Hepatocyte (in vitro differentiated cells): ENCODE measurements around the gene ACOXL. TPM values are rescaled to one million over a fixed set of nuclear protein-coding genes. Genes with fewer than 3 reads are reported as not detected.

Experiments
- DNase-seq: peaks from one replicate; pipeline ENCODE4 v3.0.0-alpha.2; 2016; ENCODE audit warnings: low spot score
- H2AFZ ChIP-seq: fragments of 200-600 bp; sonication (generic); 2 replicates; pipeline ENCODE4 v1.6.0; 2016; ENCODE audit warnings: antibody characterized with exemption, mild to moderate bottlenecking
- H3K27ac ChIP-seq: fragments of 200-600 bp; sonication (generic); 2 replicates; pipeline ENCODE4 v1.5.1; 2016; ENCODE audit warnings: mild to moderate bottlenecking
- H3K27me3 ChIP-seq: fragments of 200-600 bp; sonication (generic); 2 replicates; pipeline ENCODE4 v1.6.1; 2016
- H3K36me3 ChIP-seq: fragments of 200-600 bp; sonication (generic); replicated peaks from 2 replicates; pipeline ENCODE4 v1.5.1; 2016; ENCODE audit warnings: low read depth; ENCODE audit not compliant: insufficient read depth
- H3K4me1 ChIP-seq: fragments of 200-600 bp; sonication (generic); 2 replicates; pipeline ENCODE4 v1.5.1; 2016; ENCODE audit warnings: mild to moderate bottlenecking, moderate library complexity; ENCODE audit not compliant: insufficient read depth
- H3K4me2 ChIP-seq: fragments of 200-600 bp; sonication (generic); 2 replicates; pipeline ENCODE4 v1.6.0; 2016
- H3K4me3 ChIP-seq: fragments of 200-600 bp; sonication (generic); 2 replicates; pipeline ENCODE4 v1.5.1; 2016; ENCODE audit warnings: mild to moderate bottlenecking
- H3K79me2 ChIP-seq: fragments of 200-600 bp; sonication (generic); 2 replicates; pipeline ENCODE4 v1.6.0; 2017; ENCODE audit warnings: mild to moderate bottlenecking
- H3K9me2 ChIP-seq: fragments of 200-600 bp; sonication (generic); replicated peaks from 2 replicates; pipeline ENCODE4 v1.6.0; 2017; ENCODE audit warnings: mild to moderate bottlenecking; ENCODE audit not compliant: insufficient read depth
- H3K9me3 ChIP-seq: fragments of 200-600 bp; sonication (generic); 2 replicates; pipeline ENCODE4 v1.5.1; 2016; ENCODE audit warnings: low read depth, mild to moderate bottlenecking
- H4K20me1 ChIP-seq: fragments of 200-600 bp; sonication (generic); 2 replicates; pipeline ENCODE4 v1.6.0; 2016; ENCODE audit warnings: mild to moderate bottlenecking; ENCODE audit not compliant: insufficient read depth, poor library complexity, severe bottlenecking
- CTCF ChIP-seq: fragments of 200-600 bp; sonication (generic); IDR thresholded peaks from 2 replicates; pipeline ENCODE4 v1.5.1; 2016; ENCODE audit warnings: antibody characterized with exemption, mild to moderate bottlenecking; ENCODE audit not compliant: poor library complexity
- EZH2 ChIP-seq: fragments of 200-600 bp; sonication (generic); IDR thresholded peaks from 2 replicates; pipeline ENCODE4 v1.6.1; 2016; ENCODE audit warnings: antibody characterized with exemption, mild to moderate bottlenecking, borderline replicate concordance
- EZH2phosphoT487 ChIP-seq: fragments of 200-600 bp; sonication (generic); IDR thresholded peaks from one replicate; pipeline ENCODE4 v1.6.1; 2018; ENCODE audit warnings: antibody characterized with exemption, mild to moderate bottlenecking, low read depth, moderate library complexity; ENCODE audit not compliant: unreplicated experiment, severe bottlenecking
- WGBS: methylation state at CpG from one replicate; pipeline ENCODE4 v1.1.6; 2016; ENCODE audit warnings: low lambda C conversion rate; ENCODE audit errors: missing lambda C conversion rate; 5-methylcytosine and 5-hydroxymethylcytosine counted together
- polyA plus RNA-seq: library from polyadenylated mRNA; unstranded; fragments of >200 nt; fragmentation: Nextera tagmentation; extraction: Ambion mirVana; gene quantifications from 2 replicates; pipeline ENCODE4 v1.2.1, GENCODE V29; 2016
- total RNA-seq: library from RNA; depleted of rRNA; stranded (reverse); fragments of >200 nt; gene quantifications from 2 replicates; pipeline ENCODE4 v1.2.3, GENCODE V29; 2014

The ACOXL gene
- total and polyA plus RNA-seq, 2 experiments from 2014 or later, result 0.23 to 1.1 TPM

GRCh38 chr2:111143843-111144198 lies 411.4 kb downstream of the ACOXL start:
- H3K4me3 ChIP-seq, result no peak overlapping the region
- DNase-seq, result no peak
- TF ChIP-seq EZH2, result no peak
- no peak for TF ChIP-seq CTCF
- no peak for TF ChIP-seq EZH2phosphoT487
- H3K27ac ChIP-seq, result no peak overlapping the region
- no peaks in the 10 kb centered on the region for H3K4me1 ChIP-seq
- peaks cover 88% of the 10 kb centered on the region for H4K20me1 ChIP-seq
- no peak overlapping the region for H2AFZ ChIP-seq
- H3K9me3 ChIP-seq, result no peaks in the 10 kb centered on the region
- H3K79me2 ChIP-seq, result peaks cover 89% of the 10 kb centered on the region
- H3K27me3 ChIP-seq, result no peaks in the 10 kb centered on the region
- no peak overlapping the region for H3K4me2 ChIP-seq
- WGBS, result 63% methylated on average over 1 of the region's 1 CpG
- H3K36me3 ChIP-seq, result peaks cover 4% of the 10 kb centered on the region
- no peaks in the 10 kb centered on the region for H3K9me2 ChIP-seq

GRCh38 chr2:111145103-111145760 lies 412.9 kb downstream of the ACOXL start:
- Histone ChIP-seq H3K4me1 (peaks cover 5% of the 10 kb centered on the region), H3K36me3 (no peaks in the 10 kb centered on the region)

GRCh38 chr2:111145951-111146350 lies 413.6 kb downstream of the ACOXL start:
- Histone ChIP-seq H3K79me2 (peaks cover 86% of the 10 kb centered on the region), H4K20me1 (peaks cover 79% of the 10 kb centered on the region), H3K4me3 (no peak overlapping the region), H3K9me3 (no peaks in the 10 kb centered on the region), H3K9me2 (no peaks in the 10 kb centered on the region), H3K27me3 (no peaks in the 10 kb centered on the region), H3K4me2 (no peak overlapping the region), H3K4me1 (peaks cover 5% of the 10 kb centered on the region), H3K36me3 (no peaks in the 10 kb centered on the region), H3K27ac (no peak overlapping the region), H2AFZ (no peak overlapping the region)
- WGBS, result 83% methylated on average over 2 of the region's 2 CpGs
- no peak for DNase-seq
- TF ChIP-seq EZH2phosphoT487 (no peak), EZH2 (no peak), CTCF (no peak)

More at GRCh38 chr2:111145103-111145760, 412.9 kb downstream of the ACOXL start:
- Histone ChIP-seq H4K20me1 (peaks cover 86% of the 10 kb centered on the region), H3K27ac (no peak overlapping the region), H3K4me3 (no peak overlapping the region), H3K4me2 (no peak overlapping the region), H3K9me3 (no peaks in the 10 kb centered on the region), H2AFZ (no peak overlapping the region), H3K27me3 (no peaks in the 10 kb centered on the region), H3K9me2 (no peaks in the 10 kb centered on the region), H3K79me2 (peaks cover 86% of the 10 kb centered on the region)
- no peak for DNase-seq
- WGBS, result 91% methylated on average over 7 of the region's 7 CpGs
- TF ChIP-seq EZH2 (no peak), CTCF (no peak), EZH2phosphoT487 (no peak)
